Stimulated activated CD8-positive, alpha-beta memory T cell treated with anti-CD3 and anti-CD28 coated beads, Interleukin-12 subunit alpha, Interleukin-12 subunit beta, amount 100 ng/mL, for 1 hour (primary cell): ENCODE data around the gene TBC1D12.
"Not testable (repeated sequence)": the region's sequence is repeated elsewhere in the genome, so short reads cannot be mapped to it uniquely, and the experiment has no call there.

ENCODE experiments used
- DNase-seq: peaks from one replicate; pipeline ENCODE4 v3.0.0-alpha.2; 2020; ENCODE audit warnings: low read depth

Gene TBC1D12

DNA sequence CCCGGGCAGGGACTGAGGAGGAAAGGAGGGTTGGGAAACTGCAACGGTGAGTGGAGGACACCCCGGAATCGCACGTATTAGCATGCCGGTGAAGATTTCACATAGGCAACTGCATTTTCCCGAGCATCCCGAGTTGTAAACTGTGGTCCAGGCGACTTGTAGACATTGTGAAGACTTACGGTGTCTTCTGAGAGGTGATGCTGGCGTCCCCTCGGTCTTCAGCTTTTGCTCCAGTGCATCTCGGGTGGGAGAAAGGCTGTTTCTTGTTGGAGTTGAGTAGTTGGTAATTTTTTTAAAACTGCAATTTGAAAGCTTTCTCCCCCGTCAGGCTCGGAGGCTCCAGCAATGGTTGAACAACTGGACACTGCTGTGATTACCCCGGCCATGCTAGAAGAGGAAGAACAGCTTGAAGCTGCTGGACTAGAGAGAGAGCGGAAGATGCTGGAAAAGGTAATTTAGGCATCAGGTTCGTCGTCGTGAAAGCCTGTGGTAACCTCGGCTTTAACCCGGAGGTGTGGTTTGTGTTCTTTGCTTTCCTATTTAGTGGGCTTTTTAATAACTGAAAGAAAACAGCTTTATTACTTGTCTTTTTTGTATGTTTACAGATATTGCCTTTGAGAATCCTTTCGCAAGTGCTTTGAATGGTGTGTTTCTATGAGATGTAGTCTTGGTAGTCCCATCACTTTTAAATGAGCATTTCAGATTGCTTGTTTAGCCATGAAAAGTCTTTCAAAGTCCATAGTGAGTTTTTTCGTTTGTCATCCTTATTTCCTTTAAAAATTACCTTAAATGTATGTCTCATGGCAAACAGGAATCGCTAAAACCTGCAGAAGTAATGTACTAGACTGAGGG, 143.9 kb downstream of the TBC1D12 start:
- no peak for DNase-seq

DNA sequence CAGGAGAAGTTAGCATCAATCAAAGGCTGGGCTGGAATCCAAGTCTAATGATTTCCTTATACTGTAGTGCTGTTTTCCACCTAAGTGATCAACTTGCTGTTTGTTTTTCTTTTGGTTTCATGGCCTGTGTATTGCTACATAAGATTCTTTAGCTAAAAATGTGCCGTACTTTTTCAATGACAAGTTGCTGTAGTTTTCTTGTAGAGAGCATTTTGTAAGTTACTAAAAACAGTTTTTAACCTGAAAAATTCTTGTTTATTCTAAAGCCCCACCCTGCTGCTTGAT, 144.5 kb downstream of the TBC1D12 start:
- no peak for DNase-seq

DNA sequence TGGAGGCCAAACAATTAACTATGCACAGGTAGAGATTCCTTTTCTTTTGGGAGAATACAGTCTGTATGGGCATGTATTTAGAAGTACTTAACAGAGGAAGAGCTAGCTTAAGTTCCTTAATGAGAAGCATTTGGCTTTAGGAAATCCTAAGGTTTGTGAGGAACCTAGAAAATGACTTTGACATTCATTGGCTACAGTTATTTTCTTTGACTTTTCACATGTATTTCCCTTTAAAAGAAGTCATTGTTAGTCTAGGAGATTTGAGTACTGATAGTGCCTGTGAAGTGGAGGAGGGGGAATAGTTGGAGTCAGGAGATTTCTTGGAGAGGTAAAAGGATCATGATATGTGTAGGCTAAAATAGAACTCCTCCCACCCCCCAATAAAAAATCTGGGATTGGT, 146.9 kb downstream of the TBC1D12 start:
- no peak for DNase-seq

DNA sequence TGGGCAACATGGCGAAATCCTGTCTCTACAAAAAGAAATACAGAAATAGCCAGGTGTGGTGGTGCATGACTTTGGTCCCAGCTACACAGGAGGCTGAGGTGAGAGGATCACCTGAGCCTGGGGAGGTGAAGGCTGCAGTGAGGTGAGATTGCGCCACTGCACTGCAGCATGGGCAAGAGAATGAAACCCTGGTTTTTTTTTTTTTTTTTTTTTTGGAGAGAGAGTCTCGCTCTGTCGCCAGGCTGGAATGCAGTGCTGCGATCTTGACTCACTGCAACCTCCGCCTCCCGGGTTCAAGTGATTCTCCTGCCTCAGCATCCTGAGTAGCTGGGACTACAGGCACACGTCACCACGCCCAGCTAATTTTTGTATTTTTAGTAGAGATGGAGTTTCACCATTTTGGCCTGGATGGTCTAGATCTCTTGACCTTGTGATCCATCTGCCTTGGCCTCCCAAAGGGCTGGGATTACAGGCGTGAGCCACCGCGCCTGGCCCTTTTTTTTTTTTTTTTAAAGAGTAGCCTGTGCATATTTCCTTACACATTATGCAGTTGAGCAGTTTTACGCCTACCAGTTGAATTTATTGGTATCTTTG, 165.5 kb downstream of the TBC1D12 start:
- DNase-seq: not testable (repeated sequence)

DNA sequence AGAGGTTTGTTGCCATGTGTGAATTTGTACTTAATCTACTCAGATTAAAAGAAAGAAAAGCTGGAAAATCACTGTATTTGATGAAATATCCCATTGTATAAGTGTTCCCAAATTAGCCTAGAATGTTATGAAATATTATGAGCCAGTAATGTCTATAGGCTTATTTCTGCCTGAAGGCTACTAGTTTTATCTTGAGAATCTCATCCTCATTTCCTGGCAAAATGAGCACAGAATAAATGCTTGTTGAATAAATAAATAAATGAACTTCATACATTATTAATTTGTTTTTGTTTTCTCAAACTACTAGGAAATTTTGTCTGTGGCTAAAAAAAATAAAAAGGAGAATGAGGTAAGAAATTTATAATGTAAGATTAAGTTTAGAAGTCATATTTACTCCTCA, 168.7 kb downstream of the TBC1D12 start:
- no peak for DNase-seq

DNA sequence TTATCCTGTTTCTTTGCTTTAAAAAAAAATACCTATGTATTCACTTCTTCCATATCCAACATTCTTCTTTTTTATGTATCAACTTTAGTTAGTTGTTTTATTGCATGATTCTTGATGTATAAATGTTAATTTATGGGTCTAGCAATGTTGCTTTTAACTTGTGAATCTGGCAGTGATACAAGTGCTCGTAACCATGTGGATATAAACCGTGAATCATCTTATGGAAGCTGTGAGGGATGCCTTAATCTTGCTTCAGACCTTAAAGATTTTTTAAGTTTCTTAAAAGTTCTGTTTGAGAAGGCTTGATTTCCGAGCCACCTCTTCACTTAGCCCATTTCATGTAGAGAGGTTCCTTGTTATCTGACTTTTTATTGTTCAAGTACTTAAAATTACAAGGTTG, 169.2 kb downstream of the TBC1D12 start:
- no peak for DNase-seq

DNA sequence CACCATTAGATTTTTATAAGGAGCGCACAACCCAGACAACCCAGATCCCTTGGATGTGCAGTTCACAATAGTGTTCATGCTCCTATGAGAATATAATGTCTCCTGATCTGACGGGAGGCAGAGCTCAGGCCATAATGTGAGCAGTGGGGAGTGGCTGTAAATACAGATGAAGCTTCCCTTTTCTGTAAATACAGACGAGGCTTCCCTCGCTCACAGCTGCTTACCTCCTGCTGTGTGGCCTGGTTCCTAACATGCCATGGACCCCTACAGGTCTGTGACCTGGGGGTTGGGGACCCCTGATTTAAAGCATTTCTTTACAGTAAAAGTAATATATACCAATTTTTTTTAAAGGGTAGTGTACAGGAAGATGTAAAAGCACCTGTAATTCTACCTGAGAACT, 176.4 kb downstream of the TBC1D12 start:
- no peak for DNase-seq

DNA sequence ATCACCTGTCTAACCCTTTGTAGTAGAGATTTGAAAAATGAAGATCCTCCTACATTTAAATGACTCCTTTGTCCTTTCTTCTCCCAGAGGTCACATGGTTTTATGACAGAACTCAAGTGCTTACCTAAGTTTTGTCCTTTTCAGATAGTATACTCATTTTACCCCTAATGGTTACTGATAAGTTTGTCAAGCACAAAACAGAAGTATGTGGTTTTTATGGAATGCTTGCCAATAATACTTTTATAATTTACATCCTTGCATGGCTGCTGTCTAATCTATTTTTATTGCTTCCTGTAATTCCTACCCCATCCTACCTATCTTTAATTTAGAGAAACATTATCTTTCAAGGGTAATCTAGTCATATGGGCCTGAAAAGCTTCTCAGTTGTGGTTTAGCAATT, 180.8 kb downstream of the TBC1D12 start:
- no peak for DNase-seq
